BE2C (cell line): ENCODE results near the gene AGBL4.

Source experiments
- DNase-seq: peaks from one replicate; pipeline ENCODE4 v3.0.0-alpha.2; 2020
- H3K27me3 ChIP-seq: fragments of 250-450 bp; sonication (Bioruptor Pico); 2 replicates; pipeline ENCODE4 v1.5.1; 2020; ENCODE audit warnings: mild to moderate bottlenecking
- H3K36me3 ChIP-seq: fragments of 250-450 bp; sonication (Bioruptor Pico); 2 replicates; pipeline ENCODE4 v1.5.1; 2020; ENCODE audit warnings: mild to moderate bottlenecking
- H3K4me1 ChIP-seq: fragments of 250-450 bp; sonication (Bioruptor Pico); 2 replicates; pipeline ENCODE4 v1.5.1; 2020
- H3K4me3 ChIP-seq: 2 replicates; pipeline ENCODE4 v1.5.1; 2011; ENCODE audit warnings: low read depth, low read length
- H3K9me3 ChIP-seq: fragments of 250-450 bp; sonication (Bioruptor Pico); 2 replicates; pipeline ENCODE4 v1.5.1; 2020
- TF ChIP-seq, protein P1 (sequence below): IDR thresholded peaks from 2 replicates; pipeline ENCODE4 v1.5.1; 2012; ENCODE audit warnings: mild to moderate bottlenecking, low read depth, low read length

Gene AGBL4

DNA sequence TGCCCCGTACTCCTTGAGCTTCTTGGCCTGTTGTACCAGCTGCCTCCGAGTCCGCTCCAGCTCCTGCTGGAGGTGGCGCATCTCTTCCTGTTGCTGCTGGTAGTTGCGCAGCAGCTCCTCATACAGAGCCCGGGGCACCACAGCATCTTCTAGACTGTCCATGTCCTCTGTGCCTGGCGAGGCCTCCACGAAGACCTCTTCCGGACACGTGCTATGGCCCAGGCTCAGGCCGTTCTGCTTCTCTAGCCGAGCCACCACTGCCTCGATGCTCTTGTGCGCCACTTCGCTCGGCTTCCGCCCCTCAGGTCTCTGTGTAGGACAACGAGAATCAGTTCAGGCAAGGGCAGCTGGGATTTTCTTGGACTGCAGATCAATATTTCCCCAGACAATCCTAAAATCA, 1264.8 kb downstream of the AGBL4 start:
- no peak for DNase-seq
- Histone ChIP-seq H3K27me3 (no peaks in the 10 kb centered on the region), H3K9me3 (no peaks in the 10 kb centered on the region), H3K36me3 (no peaks in the 10 kb centered on the region), H3K4me1 (no peaks in the 10 kb centered on the region), H3K4me3 (no peak overlapping the region)
- TF ChIP-seq, protein P1, sequence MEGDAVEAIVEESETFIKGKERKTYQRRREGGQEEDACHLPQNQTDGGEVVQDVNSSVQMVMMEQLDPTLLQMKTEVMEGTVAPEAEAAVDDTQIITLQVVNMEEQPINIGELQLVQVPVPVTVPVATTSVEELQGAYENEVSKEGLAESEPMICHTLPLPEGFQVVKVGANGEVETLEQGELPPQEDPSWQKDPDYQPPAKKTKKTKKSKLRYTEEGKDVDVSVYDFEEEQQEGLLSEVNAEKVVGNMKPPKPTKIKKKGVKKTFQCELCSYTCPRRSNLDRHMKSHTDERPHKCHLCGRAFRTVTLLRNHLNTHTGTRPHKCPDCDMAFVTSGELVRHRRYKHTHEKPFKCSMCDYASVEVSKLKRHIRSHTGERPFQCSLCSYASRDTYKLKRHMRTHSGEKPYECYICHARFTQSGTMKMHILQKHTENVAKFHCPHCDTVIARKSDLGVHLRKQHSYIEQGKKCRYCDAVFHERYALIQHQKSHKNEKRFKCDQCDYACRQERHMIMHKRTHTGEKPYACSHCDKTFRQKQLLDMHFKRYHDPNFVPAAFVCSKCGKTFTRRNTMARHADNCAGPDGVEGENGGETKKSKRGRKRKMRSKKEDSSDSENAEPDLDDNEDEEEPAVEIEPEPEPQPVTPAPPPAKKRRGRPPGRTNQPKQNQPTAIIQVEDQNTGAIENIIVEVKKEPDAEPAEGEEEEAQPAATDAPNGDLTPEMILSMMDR: no peak

DNA sequence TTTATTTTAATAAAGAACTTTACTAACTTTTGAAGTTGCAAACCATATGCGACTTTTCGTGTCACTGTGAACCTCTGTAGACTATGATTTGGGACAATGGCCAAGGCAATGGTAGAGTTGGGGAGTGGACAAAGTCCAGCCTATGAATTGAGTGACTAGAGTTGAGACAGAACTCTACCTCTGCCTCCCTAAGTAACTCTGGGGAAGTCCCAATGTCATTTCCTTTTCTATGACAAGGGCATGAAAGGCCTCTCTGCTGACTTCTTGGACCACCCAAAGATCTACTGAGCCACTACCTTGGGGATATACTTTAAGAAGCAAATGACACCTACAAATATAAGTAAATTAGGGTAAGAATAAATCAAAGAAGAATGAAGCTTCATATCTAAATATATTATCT, 1266.4 kb downstream of the AGBL4 start:
- Histone ChIP-seq H3K36me3 (no peaks in the 10 kb centered on the region), H3K27me3 (no peaks in the 10 kb centered on the region), H3K4me3 (no peak overlapping the region), H3K4me1 (no peaks in the 10 kb centered on the region), H3K9me3 (no peaks in the 10 kb centered on the region)
- TF ChIP-seq, protein P1: no peak
- DNase-seq: no peak

DNA sequence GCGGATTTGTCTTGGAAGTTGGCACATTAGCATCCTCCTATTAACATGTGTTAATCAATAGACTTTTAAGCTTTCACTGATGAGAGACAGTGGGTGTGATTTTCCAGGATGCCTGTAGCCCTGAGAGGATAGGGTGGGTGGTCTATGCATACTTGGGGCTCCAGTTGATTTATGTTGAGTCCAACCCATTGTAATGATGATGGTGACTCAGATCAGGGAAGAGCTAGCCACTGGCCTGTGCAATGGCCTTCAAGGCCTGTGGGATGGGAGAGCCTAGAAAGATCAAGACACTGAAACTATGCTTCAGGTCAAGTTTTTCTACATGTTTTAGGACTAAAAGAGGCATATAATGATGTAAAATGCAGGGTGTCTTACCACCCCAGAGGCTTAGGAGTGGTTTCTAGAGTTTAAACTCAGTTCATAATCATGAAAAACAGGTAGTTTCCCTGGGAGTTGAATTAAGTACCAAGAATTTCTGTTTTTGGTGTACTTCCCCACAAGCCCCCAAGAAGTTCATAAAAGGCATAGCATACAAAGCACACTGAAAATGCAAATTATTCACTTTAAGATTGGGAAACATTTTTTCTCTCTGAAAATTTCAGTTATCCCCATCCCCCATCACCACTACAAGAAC, 1267.0 kb downstream of the AGBL4 start:
- H3K4me1 ChIP-seq: no peaks in the 10 kb centered on the region

DNA sequence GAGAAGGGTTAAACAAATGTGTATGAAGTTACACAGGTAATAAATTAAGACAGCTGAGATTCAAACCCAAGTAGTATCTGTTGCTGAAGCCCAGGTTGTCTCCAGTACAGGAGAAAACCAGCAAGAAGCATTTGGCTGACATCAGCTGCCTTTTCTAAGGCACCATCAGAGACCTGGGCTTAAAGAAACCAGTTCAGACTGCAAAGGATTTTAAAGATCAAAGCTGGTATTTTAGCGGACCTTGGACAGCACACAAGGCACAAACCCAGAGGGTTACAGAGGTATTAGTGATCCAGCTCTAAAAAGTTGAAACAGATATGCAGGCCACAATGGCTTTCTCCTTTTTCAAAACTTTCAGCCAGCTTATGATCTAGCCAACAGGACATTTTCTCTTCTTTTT, 1270.5 kb downstream of the AGBL4 start:
- no peak for DNase-seq

More for the DNA sequence above, 1267.0 kb downstream of the AGBL4 start:
- no peak for DNase-seq
- no peaks in the 10 kb centered on the region for H3K27me3 ChIP-seq
- no peak overlapping the region for H3K4me3 ChIP-seq
- TF ChIP-seq, protein P1: no peak
- H3K36me3 ChIP-seq: no peaks in the 10 kb centered on the region
- no peaks in the 10 kb centered on the region for H3K9me3 ChIP-seq

DNA sequence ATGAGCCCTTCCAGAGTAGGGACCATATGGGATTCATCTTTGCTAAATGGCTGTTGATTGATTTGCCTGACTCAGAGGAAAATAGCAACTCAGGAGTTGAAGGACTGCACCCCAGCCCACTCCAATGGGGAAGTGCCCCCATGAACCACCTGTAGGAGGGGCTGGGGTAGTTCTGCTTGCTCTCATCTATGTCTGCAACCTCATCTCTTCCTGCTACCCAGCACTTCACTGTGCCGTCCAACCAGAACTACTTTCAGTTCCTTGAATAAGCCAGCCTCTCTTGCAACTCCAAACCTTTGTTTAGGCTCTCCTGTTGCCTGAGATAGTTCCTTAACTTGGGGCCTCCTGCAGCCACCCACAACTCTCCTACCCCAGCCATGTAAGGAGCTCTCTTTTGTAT, 1273.6 kb downstream of the AGBL4 start:
- no peaks in the 10 kb centered on the region for H3K9me3 ChIP-seq
- H3K4me1 ChIP-seq: no peaks in the 10 kb centered on the region
- no peak for DNase-seq
- no peaks in the 10 kb centered on the region for H3K27me3 ChIP-seq
- no peak overlapping the region for H3K4me3 ChIP-seq
- TF ChIP-seq, protein P1: no peak
- H3K36me3 ChIP-seq: no peaks in the 10 kb centered on the region

More for the DNA sequence above, 1270.5 kb downstream of the AGBL4 start:
- Histone ChIP-seq H3K9me3 (no peaks in the 10 kb centered on the region), H3K36me3 (no peaks in the 10 kb centered on the region), H3K27me3 (no peaks in the 10 kb centered on the region), H3K4me1 (no peaks in the 10 kb centered on the region), H3K4me3 (no peak overlapping the region)
- TF ChIP-seq, protein P1: no peak

DNA sequence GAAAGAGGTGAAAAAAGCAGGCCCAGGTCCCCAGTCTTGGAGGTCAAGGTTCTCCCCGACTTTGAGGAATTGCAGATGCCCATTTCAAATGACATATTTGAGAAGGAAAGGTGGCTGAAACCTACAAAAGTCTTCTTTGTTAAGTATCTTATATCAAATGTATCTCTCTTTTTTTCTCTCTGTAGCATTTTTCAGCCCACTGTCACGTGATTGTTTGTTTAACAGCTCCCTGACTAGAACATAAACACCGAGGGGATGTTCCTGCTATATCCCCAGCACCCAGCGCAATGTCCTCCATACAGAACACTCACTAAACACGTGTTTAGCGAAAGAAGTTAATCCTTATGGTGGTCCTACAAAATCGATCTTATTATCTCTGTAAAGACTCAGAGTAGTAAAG, 1274.7 kb downstream of the AGBL4 start:
- H3K36me3 ChIP-seq: no peaks in the 10 kb centered on the region

More for the DNA sequence above, 1274.7 kb downstream of the AGBL4 start:
- no peak for DNase-seq
- no peak overlapping the region for H3K4me3 ChIP-seq
- H3K9me3 ChIP-seq: no peaks in the 10 kb centered on the region
- H3K27me3 ChIP-seq: no peaks in the 10 kb centered on the region
- H3K4me1 ChIP-seq: no peaks in the 10 kb centered on the region
- TF ChIP-seq, protein P1: no peak
